HG03342 (cell line): ENCODE measurements around the gene MRPS27.
A peak's percentile ranks its signal among the peaks of the same experiment; 100 is the strongest.

Source experiments
- ATAC-seq: cut with Tn5 transposase; IDR thresholded peaks from one replicate; pipeline ENCODE4 v1.9.1; 2021; ENCODE audit warnings: mild to moderate bottlenecking, moderate library complexity; ENCODE audit not compliant: unreplicated experiment

The MRPS27 gene

GRCh38 chr5:72266862-72267261 is 53.2 kb downstream of the MRPS27 start:
- ATAC-seq = no peak

GRCh38 chr5:72265032-72265877 is 54.8 kb downstream of the MRPS27 start:
- ATAC-seq = no peak

GRCh38 chr5:72256536-72256935 is 63.5 kb downstream of the MRPS27 start:
- ATAC-seq = no peak

- ATAC-seq = no peak
Observed at GRCh38 chr5:72255670-72256069, 64.4 kb downstream of the MRPS27 start.

- ATAC-seq = no peak
Observed at GRCh38 chr5:72255237-72255636, 64.8 kb downstream of the MRPS27 start.

- ATAC-seq = no peak
Observed at GRCh38 chr5:72252574-72253155, 67.4 kb downstream of the MRPS27 start.

- ATAC-seq = no peak
Observed at GRCh38 chr5:72252008-72252407, 68.0 kb downstream of the MRPS27 start.

- no peak for ATAC-seq
Observed at GRCh38 chr5:72251386-72251785, 68.7 kb downstream of the MRPS27 start.

GRCh38 chr5:72248410-72248981 is 71.5 kb downstream of the MRPS27 start:
- no peak for ATAC-seq

- ATAC-seq = no peak
Observed at GRCh38 chr5:72246954-72247442, 73.0 kb downstream of the MRPS27 start.

- ATAC-seq = no peak
Observed at GRCh38 chr5:72245951-72246532, 74.0 kb downstream of the MRPS27 start.

- ATAC-seq = no peak
Observed at GRCh38 chr5:72245546-72245945, 74.5 kb downstream of the MRPS27 start.

- ATAC-seq = peak; percentile 74
Observed at GRCh38 chr5:72244862-72245371, 75.1 kb downstream of the MRPS27 start.

- no peak for ATAC-seq
Observed at GRCh38 chr5:72243706-72244105, 76.3 kb downstream of the MRPS27 start.

GRCh38 chr5:72242796-72243475 is 77.1 kb downstream of the MRPS27 start:
- ATAC-seq = no peak

- no peak for ATAC-seq
Observed at GRCh38 chr5:72241346-72242003, 78.6 kb downstream of the MRPS27 start.

- ATAC-seq = no peak
Observed at GRCh38 chr5:72238712-72239445, 81.2 kb downstream of the MRPS27 start.

- ATAC-seq = no peak
Observed at GRCh38 chr5:72237879-72238278, 82.2 kb downstream of the MRPS27 start.

GRCh38 chr5:72237415-72237814 is 82.6 kb downstream of the MRPS27 start:
- no peak for ATAC-seq

- no peak for ATAC-seq
Observed at GRCh38 chr5:72235725-72236124, 84.3 kb downstream of the MRPS27 start.
